D341Med (cell line): ENCODE measurements around the gene NUSAP1.
"Not testable (repeated sequence)": the region's sequence is repeated elsewhere in the genome, so short reads cannot be mapped to it uniquely, and the experiment has no call there.

Source experiments
- DNase-seq: peaks from one replicate; pipeline ENCODE4 v3.0.0; 2012; ENCODE audit warnings: low spot score

Gene NUSAP1

GRCh38 chr15:41411441-41411840 lies 78.8 kb downstream of the NUSAP1 start:
- no peak for DNase-seq

GRCh38 chr15:41416128-41416741 lies 83.6 kb downstream of the NUSAP1 start:
- DNase-seq, result no peak

GRCh38 chr15:41416742-41417417 lies 84.2 kb downstream of the NUSAP1 start, which contains the start of gene RTF1:
RTF1 (plus strand) TSS chr15:41417095; CDS start chr15:41417116, 21 bp downstream.
- peak; percentile 99 for DNase-seq

- peak; percentile 77 for DNase-seq
Observed at GRCh38 chr15:41417418-41418195, 84.9 kb downstream of the NUSAP1 start.

GRCh38 chr15:41423979-41424659 lies 91.4 kb downstream of the NUSAP1 start:
- no peak for DNase-seq

GRCh38 chr15:41424809-41425208 lies 92.1 kb downstream of the NUSAP1 start:
- no peak for DNase-seq

GRCh38 chr15:41425907-41426306 lies 93.2 kb downstream of the NUSAP1 start:
- not testable (repeated sequence) for DNase-seq

- DNase-seq, result no peak
Observed at GRCh38 chr15:41429003-41429890, 96.6 kb downstream of the NUSAP1 start.
